PFSK-1 (cell line): ENCODE data around the gene PITPNM3.

Experiments used
- POLR2AphosphoS5 ChIP-seq: IDR thresholded peaks from 2 replicates; pipeline ENCODE4 v1.6.1; 2012; ENCODE audit warnings: low read depth, mild to moderate bottlenecking, control low read depth, low read length, moderate library complexity
- SIN3A ChIP-seq: IDR thresholded peaks from 2 replicates; pipeline ENCODE4 v1.6.1; 2012; ENCODE audit warnings: mild to moderate bottlenecking, low read length, moderate library complexity, borderline replicate concordance; ENCODE audit not compliant: insufficient read depth
- TAF1 ChIP-seq: IDR thresholded peaks from 2 replicates; pipeline ENCODE4 v1.6.1; 2012; ENCODE audit warnings: low read length, control low read depth, borderline replicate concordance; ENCODE audit not compliant: insufficient read depth
- TF ChIP-seq, protein P1 (sequence below), 2 experiments: IDR thresholded peaks; 2 replicates each; pipeline versions ENCODE4 v1.6.1 to v1.8.0; 2011 to 2012; ENCODE audit warnings: low read depth in 2 of 2, low read length in 2 of 2, control low read depth in 1 of 2, inconsistent platforms in 1 of 2, mild to moderate bottlenecking in 1 of 2, moderate library complexity in 1 of 2; ENCODE audit not compliant: insufficient read depth in 1 of 2

DNA sequence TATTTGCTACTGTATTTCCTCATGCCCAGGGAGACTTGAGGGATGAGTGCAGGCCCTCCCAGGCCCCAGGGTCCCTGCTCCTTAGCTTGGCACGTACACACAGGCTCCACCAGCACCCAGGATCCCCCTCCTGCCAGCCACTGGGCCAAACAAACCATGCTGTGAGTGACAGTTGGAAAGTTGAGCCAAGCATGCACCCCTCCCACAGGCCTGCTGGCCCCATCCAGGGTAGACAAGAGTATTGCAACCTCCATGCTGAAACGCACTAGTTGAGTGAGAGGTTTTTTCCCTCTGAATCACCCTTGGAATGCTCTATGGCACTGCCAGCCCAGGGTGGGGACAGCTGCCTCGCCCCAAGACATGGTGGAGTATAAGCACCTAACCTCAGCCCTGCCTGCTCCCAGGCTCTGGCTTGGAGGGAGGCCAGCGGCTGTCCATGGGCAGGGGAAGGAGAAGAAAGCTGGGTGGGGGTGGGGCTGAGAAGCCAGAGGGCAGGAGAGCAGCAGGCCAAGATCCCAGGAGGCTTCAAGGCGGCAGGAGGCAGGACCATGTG, 49.6 kb downstream of the PITPNM3 start:
- TF ChIP-seq POLR2AphosphoS5 (no peak), TAF1 (no peak), SIN3A (no peak)
- TF ChIP-seq, protein P1, sequence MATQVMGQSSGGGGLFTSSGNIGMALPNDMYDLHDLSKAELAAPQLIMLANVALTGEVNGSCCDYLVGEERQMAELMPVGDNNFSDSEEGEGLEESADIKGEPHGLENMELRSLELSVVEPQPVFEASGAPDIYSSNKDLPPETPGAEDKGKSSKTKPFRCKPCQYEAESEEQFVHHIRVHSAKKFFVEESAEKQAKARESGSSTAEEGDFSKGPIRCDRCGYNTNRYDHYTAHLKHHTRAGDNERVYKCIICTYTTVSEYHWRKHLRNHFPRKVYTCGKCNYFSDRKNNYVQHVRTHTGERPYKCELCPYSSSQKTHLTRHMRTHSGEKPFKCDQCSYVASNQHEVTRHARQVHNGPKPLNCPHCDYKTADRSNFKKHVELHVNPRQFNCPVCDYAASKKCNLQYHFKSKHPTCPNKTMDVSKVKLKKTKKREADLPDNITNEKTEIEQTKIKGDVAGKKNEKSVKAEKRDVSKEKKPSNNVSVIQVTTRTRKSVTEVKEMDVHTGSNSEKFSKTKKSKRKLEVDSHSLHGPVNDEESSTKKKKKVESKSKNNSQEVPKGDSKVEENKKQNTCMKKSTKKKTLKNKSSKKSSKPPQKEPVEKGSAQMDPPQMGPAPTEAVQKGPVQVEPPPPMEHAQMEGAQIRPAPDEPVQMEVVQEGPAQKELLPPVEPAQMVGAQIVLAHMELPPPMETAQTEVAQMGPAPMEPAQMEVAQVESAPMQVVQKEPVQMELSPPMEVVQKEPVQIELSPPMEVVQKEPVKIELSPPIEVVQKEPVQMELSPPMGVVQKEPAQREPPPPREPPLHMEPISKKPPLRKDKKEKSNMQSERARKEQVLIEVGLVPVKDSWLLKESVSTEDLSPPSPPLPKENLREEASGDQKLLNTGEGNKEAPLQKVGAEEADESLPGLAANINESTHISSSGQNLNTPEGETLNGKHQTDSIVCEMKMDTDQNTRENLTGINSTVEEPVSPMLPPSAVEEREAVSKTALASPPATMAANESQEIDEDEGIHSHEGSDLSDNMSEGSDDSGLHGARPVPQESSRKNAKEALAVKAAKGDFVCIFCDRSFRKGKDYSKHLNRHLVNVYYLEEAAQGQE (IDR thresholded peaks at IDR 0.05; ENCODE audit: insufficient read depth in 1 of 2, low read depth in 2 of 2, low read length in 2 of 2), result no peak
